H1 (cell line): ENCODE results near the gene NAT10. TPM values are rescaled to one million over a fixed set of nuclear protein-coding genes. Genes with fewer than 3 reads are reported as not detected.

Source experiments
- ATF2 ChIP-seq: IDR thresholded peaks from 2 replicates; pipeline ENCODE4 v1.6.1; 2012; ENCODE audit warnings: low read length, inconsistent platforms
- KDM4A ChIP-seq: IDR thresholded peaks from one replicate; pipeline ENCODE4 v1.7.1; 2012; ENCODE audit warnings: low read depth, mild to moderate bottlenecking, moderate library complexity, low read length, inconsistent platforms; ENCODE audit not compliant: severe bottlenecking
- POU5F1 ChIP-seq: IDR thresholded peaks from 2 replicates; pipeline ENCODE4 v1.6.1; 2011; ENCODE audit warnings: low read depth, mild to moderate bottlenecking, low read length, moderate library complexity
- SAP30 ChIP-seq: fragments of 300-600 bp; sonication (generic); IDR thresholded peaks from 2 replicates; pipeline ENCODE4 v1.7.1; 2012; ENCODE audit warnings: low read length, moderate library complexity, mild to moderate bottlenecking, inconsistent platforms; ENCODE audit not compliant: insufficient read depth, insufficient replicate concordance
- SIX5 ChIP-seq: IDR thresholded peaks from 2 replicates; pipeline ENCODE4 v1.6.1; 2011; ENCODE audit warnings: mild to moderate bottlenecking, low read depth, low read length
- polyA plus RNA-seq, 7 experiments: library from polyadenylated mRNA; depleted of rRNA in 3 of 7; stranded (reverse) in 5 of 7; unstranded in 2 of 7; fragments of >200 nt in 5 of 7; fragments of 200-250 nt in 2 of 7; gene quantifications; 1 replicate in 5 of 7; 2 replicates in 1 of 7; 4 replicates in 1 of 7; pipeline versions ENCODE4 v1.2.1 to v1.2.3, GENCODE V29; 2011 to 2013; ENCODE audit warnings: missing spikeins in 2 of 7, mixed read lengths in 2 of 7
- total RNA-seq: library from RNA; stranded (reverse); fragmentation: NEBNext Ultra II Directional; extraction: Animal tissue kit (Norgen Biotek cat#: 25700); gene quantifications from 2 replicates; pipeline ENCODE4 v1.2.1, GENCODE V29; 2021

The NAT10 gene
- total and polyA plus RNA-seq, 2 of the 8 experiments (the other 6 are each of a cell fraction or from before 2014, with no cell fraction given): 66.3 to 89.6 TPM

DNA sequence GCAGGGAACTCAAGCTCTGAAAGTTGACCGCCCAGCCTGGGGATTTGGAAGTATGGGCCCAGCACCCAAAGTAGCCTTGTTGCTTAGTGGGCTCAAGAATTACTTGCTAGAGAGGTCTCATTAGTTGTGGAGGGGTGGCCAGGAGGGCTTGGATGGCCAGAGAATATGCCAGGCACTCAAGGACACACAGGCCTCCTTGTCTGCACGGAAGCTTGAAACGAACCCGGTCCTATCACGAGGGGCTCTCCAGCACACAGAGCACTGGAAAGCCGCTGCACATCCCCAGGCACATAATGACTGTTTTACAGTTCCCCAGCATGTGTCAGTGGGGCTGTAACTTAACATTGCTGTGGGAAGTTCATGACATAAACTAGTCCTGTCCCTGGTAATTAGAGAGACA is 55.9 kb downstream of the NAT10 start (continued):
- TF ChIP-seq SAP30 (no peak), ATF2 (no peak), KDM4A (no peak), POU5F1 (no peak), SIX5 (no peak)
